A549 (cell line): ENCODE results near the gene ORMDL1. TPM values are rescaled to one million over a fixed set of nuclear protein-coding genes. Genes with fewer than 3 reads are reported as not detected.

Experiments
- ATAC-seq, 2 experiments: fragments of 200-7000 bp in 1 of 2; fragments of >200 bp in 1 of 2; cut with Nextera tagmentation in 1 of 2; cut with Tn5 transposase in 1 of 2; 3 replicates each; pipeline versions ENCODE4 v1.8.0 to v1.9.1; 2018 to 2020; ENCODE audit warnings: mild to moderate bottlenecking in 1 of 2, moderate library complexity in 1 of 2
- CTCF ChIA-PET: fragments of 300-600 bp; sonication (Branson Sonifier 250); formaldehyde crosslinking; extraction: SDS; loops from one replicate; lab custom pipeline; 2021; ENCODE audit warnings: antibody characterized with exemption, inconsistent platforms; lab: Yijun Ruan, JAX
- POLR2A ChIA-PET: fragments of 350-600 bp; formaldehyde crosslinking; extraction: SDS; loops from one replicate; lab custom pipeline; 2021; ENCODE audit warnings: antibody characterized with exemption, inconsistent platforms; lab: Yijun Ruan, JAX
- DNase-seq, 2 experiments: peaks; one replicate each; pipeline versions ENCODE4 v3.0.0 to v3.0.0-alpha.2; 2011 to 2016; ENCODE audit warnings: low read depth in 1 of 2, low spot score in 1 of 2
- FAIRE-seq: peaks from 2 replicates; lab custom pipeline; 2011; peaks lifted over from hg19 to GRCh38; lab: Jason Lieb, UNC
- H3K27ac ChIP-seq, 2 experiments: fragments of >200 bp; sonication (Bioruptor Twin); formaldehyde crosslinking; 3 replicates each; pipeline ENCODE4 v1.5.1; 2016 to 2017
- H3K4me1 ChIP-seq: fragments of >200 bp; sonication (Bioruptor Twin); formaldehyde crosslinking; 3 replicates; pipeline ENCODE4 v1.6.1; 2016
- H3K4me2 ChIP-seq: fragments of >200 bp; sonication (Bioruptor Twin); formaldehyde crosslinking; 3 replicates; pipeline ENCODE4 v1.6.1; 2016
- H3K4me3 ChIP-seq: fragments of >200 bp; sonication (Bioruptor Twin); formaldehyde crosslinking; 3 replicates; pipeline ENCODE4 v1.5.1; 2016
- H3K9me3 ChIP-seq: fragments of >200 bp; sonication (Bioruptor Twin); formaldehyde crosslinking; 3 replicates; pipeline ENCODE4 v1.6.1; 2016
- CBX2 ChIP-seq: fragments of 200-600 bp; sonication (generic); IDR thresholded peaks from 2 replicates; pipeline ENCODE4 v1.6.1; 2016; ENCODE audit warnings: low read depth, mild to moderate bottlenecking, borderline replicate concordance
- E2F6 ChIP-seq: IDR thresholded peaks from 2 replicates; pipeline ENCODE4 v1.6.1; 2012; ENCODE audit warnings: low read depth, borderline replicate concordance
- EHF ChIP-seq: fragments of 250-450 bp; sonication (Bioruptor Pico); IDR thresholded peaks from 2 replicates; pipeline ENCODE4 v1.5.0; 2020; ENCODE audit warnings: mild to moderate bottlenecking
- EHMT2 ChIP-seq: fragments of 200-600 bp; sonication (generic); IDR thresholded peaks from 2 replicates; pipeline ENCODE4 v1.6.1; 2016; ENCODE audit warnings: antibody characterized with exemption, low read depth, mild to moderate bottlenecking, moderate library complexity
- FOSL2 ChIP-seq, 2 experiments: fragments of 450-650 bp in 1 of 2; fragments of >200 bp in 1 of 2; sonication (Bioruptor Twin) in 1 of 2; formaldehyde crosslinking; IDR thresholded peaks; 2 replicates each; pipeline versions ENCODE4 v1.5.0 to v1.6.1; 2016 to 2020; ENCODE audit warnings: mild to moderate bottlenecking in 1 of 2, moderate library complexity in 1 of 2
- FOXS1 ChIP-seq: fragments of 250-450 bp; sonication (Bioruptor Pico); IDR thresholded peaks from 2 replicates; pipeline ENCODE4 v1.5.0; 2020; ENCODE audit warnings: mild to moderate bottlenecking, moderate library complexity
- GATA3 ChIP-seq: IDR thresholded peaks from 2 replicates; pipeline ENCODE4 v1.6.1; 2012; ENCODE audit warnings: borderline replicate concordance
- JUN ChIP-seq, 2 experiments: fragments of >200 bp; sonication (Bioruptor Twin); formaldehyde crosslinking; IDR thresholded peaks; 2 replicates in 1 of 2; 3 replicates in 1 of 2; pipeline ENCODE4 v1.6.1; 2016 to 2017
- KDM1A ChIP-seq: fragments of 200-600 bp; sonication (generic); IDR thresholded peaks from 2 replicates; pipeline ENCODE4 v1.6.1; 2016; ENCODE audit warnings: low read depth, mild to moderate bottlenecking
- KDM5A ChIP-seq: fragments of 200-600 bp; sonication (generic); IDR thresholded peaks from 2 replicates; pipeline ENCODE4 v1.6.1; 2016; ENCODE audit warnings: antibody characterized with exemption, mild to moderate bottlenecking
- MAFK ChIP-seq: fragments of 450-650 bp; IDR thresholded peaks from 2 replicates; pipeline ENCODE4 v1.6.1; 2014; ENCODE audit not compliant: partially characterized antibody
- NPAS2 ChIP-seq: fragments of 250-450 bp; sonication (Bioruptor Pico); IDR thresholded peaks from 2 replicates; pipeline ENCODE4 v1.8.0; 2022; ENCODE audit warnings: mild to moderate bottlenecking, moderate library complexity, borderline replicate concordance
- NR3C1 ChIP-seq: fragments of >200 bp; sonication (Bioruptor Twin); formaldehyde crosslinking; IDR thresholded peaks from 3 replicates; pipeline ENCODE4 v1.6.1; 2017
- POLR2A ChIP-seq: IDR thresholded peaks from 2 replicates; pipeline ENCODE4 v1.6.1; 2012; ENCODE audit warnings: mild to moderate bottlenecking, low read length
- RAD21 ChIP-seq, 2 experiments: fragments of >200 bp in 1 of 2; sonication (Bioruptor Twin) in 1 of 2; formaldehyde crosslinking in 1 of 2; IDR thresholded peaks in 1 of 2; conservative IDR thresholded peaks in 1 of 2; 2 replicates in 1 of 2; 3 replicates in 1 of 2; pipeline ENCODE4 v1.6.1; 2012 to 2018; ENCODE audit warnings: inconsistent platforms in 1 of 2
- RARB ChIP-seq: fragments of 250-450 bp; sonication (Bioruptor Pico); IDR thresholded peaks from 2 replicates; pipeline ENCODE4 v1.8.0; 2021; ENCODE audit warnings: mild to moderate bottlenecking, moderate library complexity
- RCOR1 ChIP-seq: fragments of 150-350 bp; IDR thresholded peaks from 2 replicates; pipeline ENCODE4 v1.6.1; 2014; ENCODE audit warnings: antibody characterized with exemption, low read length, low read depth
- REST ChIP-seq: fragments of 200-600 bp; sonication (generic); IDR thresholded peaks from 2 replicates; pipeline ENCODE4 v1.6.1; 2016; ENCODE audit warnings: antibody characterized with exemption, mild to moderate bottlenecking, moderate library complexity
- RFX5 ChIP-seq: fragments of 450-650 bp; IDR thresholded peaks from 2 replicates; pipeline ENCODE4 v1.7.1; 2014; ENCODE audit warnings: antibody characterized with exemption, mild to moderate bottlenecking, moderate library complexity
- RNF2 ChIP-seq: fragments of 200-600 bp; sonication (generic); IDR thresholded peaks from 2 replicates; pipeline ENCODE4 v1.6.1; 2016; ENCODE audit warnings: low read depth, mild to moderate bottlenecking, antibody characterized with exemption, moderate library complexity, borderline replicate concordance
- SMC3 ChIP-seq: fragments of >200 bp; sonication (Bioruptor Twin); formaldehyde crosslinking; IDR thresholded peaks from 3 replicates; pipeline ENCODE4 v1.6.1; 2018; ENCODE audit warnings: inconsistent platforms
- ZFP36 ChIP-seq: fragments of 450-650 bp; IDR thresholded peaks from 2 replicates; pipeline ENCODE4 v1.6.1; 2014; ENCODE audit warnings: borderline replicate concordance; ENCODE audit not compliant: partially characterized antibody
- WGBS: methylation state at CpG from one replicate; pipeline ENCODE4 v1.1.6; 2017; ENCODE audit errors: missing lambda C conversion rate; 5-methylcytosine and 5-hydroxymethylcytosine counted together
- polyA plus RNA-seq, 4 experiments: library from polyadenylated mRNA; depleted of rRNA in 3 of 4; stranded (reverse); fragments of >200 nt; fragmentation: RNase III in 1 of 4; extraction: RNeasy Plus Mini Kit Qiagen cat#74134 plus additional on column Dnase treatment in 1 of 4; gene quantifications; 2 replicates in 3 of 4; 3 replicates in 1 of 4; pipeline ENCODE4 v1.2.3, GENCODE V29; 2011 to 2017

Gene ORMDL1
- polyA plus RNA-seq, 2 of the 4 experiments (the other 2 are of a cell fraction) = 50.3 to 106 TPM

- no peak for TF ChIP-seq RAD21 (conservative IDR thresholded peaks at IDR 0.05 in 1 of 2, IDR thresholded peaks at IDR 0.05 in 1 of 2)
- TF ChIP-seq EHMT2 = no peak
These were observed 19.3 kb upstream of the ORMDL1 start (continued) for GRCh38 chr2:189803431-189803830.

- no peak overlapping the region for H3K4me3 ChIP-seq
- peaks cover 33% of the 10 kb centered on the region for H3K4me1 ChIP-seq
- CTCF ChIA-PET = interaction anchor here (1.0 to 1.4 kb wide), 2 partner anchors 17 to 229 kb away, joined by 3 read pairs; no protein-coding TSS in a partner anchor
- no peak for FAIRE-seq
- no peak for ATAC-seq
- POLR2A ChIA-PET = no interaction called here
- no peak for DNase-seq
- no peak overlapping the region for H3K27ac ChIP-seq
- TF ChIP-seq RARB (CRISPR knock-in tag) (no peak), SMC3 (no peak), NR3C1 (no peak), POLR2A (no peak), CBX2 (no peak), EHF (CRISPR knock-in tag) (no peak), FOXS1 (no peak), ZFP36 (no peak), NPAS2 (CRISPR knock-in tag) (no peak)
- TF ChIP-seq, all 56 proteins: peak for 0
- no peak overlapping the region for H3K4me2 ChIP-seq
- WGBS = 83% methylated on average over 2 of the region's 2 CpGs
- no peaks in the 10 kb centered on the region for H3K9me3 ChIP-seq
These were observed 18.3 kb upstream of the ORMDL1 start for GRCh38 chr2:189802396-189802912.

GRCh38 chr2:189799531-189799930 lies 15.4 kb upstream of the ORMDL1 start:
- no peaks in the 10 kb centered on the region for H3K9me3 ChIP-seq
- ATAC-seq (peak in 1 of 2 experiments; percentile 57; a peak in 2 of 6 replicates), DNase-seq (no peak), FAIRE-seq (no peak)
- peak overlapping the region; percentile 32 to 64; a peak in 4 of 6 replicates for H3K27ac ChIP-seq
- 38% methylated on average over 2 of the region's 2 CpGs for WGBS
- no peak overlapping the region for H3K4me3 ChIP-seq
- POLR2A ChIA-PET = no interaction called here
- peaks cover 33% of the 10 kb centered on the region for H3K4me1 ChIP-seq
- CTCF ChIA-PET = interaction anchor here (0.6 to 2.7 kb wide), 9 partner anchors 11 to 284 kb away, joined by 3 to 15 read pairs (median 4); partner anchors contain the start of gene ANKAR
- peak overlapping the region; percentile 4; the same call in 1 of the 3 replicates for H3K4me2 ChIP-seq
- TF ChIP-seq FOSL2 (IDR thresholded peaks at IDR 0.05) = no peak
- peak; percentile 40; the same call in 1 of the 2 replicates for TF ChIP-seq FOSL2 (CRISPR knock-in tag; IDR thresholded peaks at IDR 0.05)
- no peak for TF ChIP-seq CBX2
- TF ChIP-seq, all 56 proteins: peak for 1

- ATAC-seq = no peak
- TF ChIP-seq RFX5 = no peak
- TF ChIP-seq KDM5A = no peak
- TF ChIP-seq KDM1A = no peak
- TF ChIP-seq MAFK = no peak
- TF ChIP-seq SMC3 = no peak; the same call in 2 of the 3 replicates
- no peak for TF ChIP-seq REST
- TF ChIP-seq E2F6 = no peak
- no peak for TF ChIP-seq FOSL2 (IDR thresholded peaks at IDR 0.05)
- no peak for TF ChIP-seq FOSL2 (CRISPR knock-in tag; IDR thresholded peaks at IDR 0.05)
- no peak for TF ChIP-seq RNF2
- TF ChIP-seq GATA3 = no peak
- no peak for TF ChIP-seq RCOR1
- TF ChIP-seq JUN (IDR thresholded peaks at IDR 0.05) = no peak
- no peak for DNase-seq
- CTCF ChIA-PET = interaction anchor here (0.7 to 2.7 kb wide), 19 partner anchors 10 to 382 kb away, joined by 3 to 15 read pairs (median 4); partner anchors contain the start of gene ANKAR
- Histone ChIP-seq H3K4me1 (peaks cover 33% of the 10 kb centered on the region), H3K4me3 (no peak overlapping the region), H3K27ac (peak overlapping the region; percentile 32 to 64; a peak in 3 of 6 replicates), H3K9me3 (no peaks in the 10 kb centered on the region), H3K4me2 (0 out of 3 replicates have a peak overlapping the region, but pooled peaks have one; percentile 0)
- POLR2A ChIA-PET = interaction anchor here (0.6 to 1.0 kb wide), 2 partner anchors 15 to 417 kb away, joined by 3 to 4 read pairs; partner anchors contain the start of genes ORMDL1 and PMS1
- FAIRE-seq = no peak
These were observed 14.8 kb upstream of the ORMDL1 start for GRCh38 chr2:189799030-189799331.
